Adipocyte (in vitro differentiated cells): ENCODE data around the gene FERMT1.
"Not testable (repeated sequence)": the region's sequence is repeated elsewhere in the genome, so short reads cannot be mapped to it uniquely, and the experiment has no call there.

Source experiments
- DNase-seq: peaks from one replicate; pipeline ENCODE4 v3.0.0-alpha.2; 2015; ENCODE audit warnings: low read depth
- H3K27me3 ChIP-seq: replicated peaks from 2 replicates; pipeline ENCODE4 v1.7.0; 2013; ENCODE audit warnings: mild to moderate bottlenecking, low read length, moderate library complexity; ENCODE audit not compliant: control insufficient read depth, insufficient read depth
- H3K36me3 ChIP-seq: 2 replicates; pipeline ENCODE4 v1.7.0; 2013; ENCODE audit warnings: low read length, mild to moderate bottlenecking, moderate library complexity; ENCODE audit not compliant: control insufficient read depth, insufficient read depth, severe bottlenecking
- H3K4me1 ChIP-seq: 2 replicates; pipeline ENCODE4 v1.7.0; 2013; ENCODE audit warnings: mild to moderate bottlenecking, low read length, moderate library complexity; ENCODE audit not compliant: control insufficient read depth, insufficient read depth
- H3K4me3 ChIP-seq: 2 replicates; pipeline ENCODE4 v1.7.0; 2013; ENCODE audit warnings: mild to moderate bottlenecking, low read length, moderate library complexity
- H3K9ac ChIP-seq: 2 replicates; pipeline ENCODE4 v1.7.0; 2013; ENCODE audit warnings: mild to moderate bottlenecking, low read length, moderate library complexity
- H3K9me3 ChIP-seq: 2 replicates; pipeline ENCODE4 v1.7.0; 2013; ENCODE audit warnings: mild to moderate bottlenecking, low read length, moderate library complexity; ENCODE audit not compliant: control insufficient read depth

The FERMT1 gene

DNA sequence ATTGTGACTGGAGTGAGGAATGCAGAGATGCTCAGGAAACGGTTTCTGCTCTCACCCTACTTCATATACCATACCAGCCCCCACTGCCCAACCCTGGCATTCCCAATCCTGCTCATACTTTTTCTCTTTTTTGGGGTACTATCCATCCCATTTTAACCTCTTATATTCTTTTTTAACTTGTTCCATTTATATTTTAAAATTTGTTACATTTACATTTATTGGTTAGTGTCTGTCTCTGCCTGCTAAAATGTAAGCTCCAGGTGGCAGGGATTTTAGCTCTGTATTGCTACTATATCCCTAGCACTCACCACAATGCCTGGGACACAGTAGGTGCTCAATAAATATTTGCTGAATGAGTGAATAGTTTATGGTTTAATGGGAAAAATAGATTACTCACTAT lies 8.1 kb downstream of the FERMT1 start:
- peak overlapping the region; percentile 23 for H3K4me3 ChIP-seq

GRCh38 chr20:6113951-6114350 lies 8.9 kb downstream of the FERMT1 start:
- Histone ChIP-seq H3K36me3 (peaks cover 19% of the 10 kb centered on the region), H3K9me3 (peaks cover 14% of the 10 kb centered on the region), H3K4me1 (no peaks in the 10 kb centered on the region), H3K27me3 (no peaks in the 10 kb centered on the region), H3K9ac (no peak overlapping the region), H3K4me3 (no peak overlapping the region)
- DNase-seq, result no peak

More for the DNA sequence above, 8.1 kb downstream of the FERMT1 start:
- Histone ChIP-seq H3K27me3 (no peaks in the 10 kb centered on the region), H3K9me3 (peaks cover 14% of the 10 kb centered on the region), H3K9ac (no peak overlapping the region), H3K36me3 (peaks cover 19% of the 10 kb centered on the region), H3K4me1 (no peaks in the 10 kb centered on the region)
- DNase-seq, result no peak

- not testable (repeated sequence) for H3K27me3 ChIP-seq, H3K4me1 ChIP-seq, H3K9ac ChIP-seq, H3K4me3 ChIP-seq, DNase-seq
- Histone ChIP-seq H3K9me3 (peaks cover 14% of the 10 kb centered on the region), H3K36me3 (peaks cover 19% of the 10 kb centered on the region)
These were observed 9.9 kb downstream of the FERMT1 start for GRCh38 chr20:6112965-6113364.

GRCh38 chr20:6108330-6108729 lies 14.5 kb downstream of the FERMT1 start:
- Histone ChIP-seq H3K4me1 (peaks cover 12% of the 10 kb centered on the region), H3K4me3 (no peak overlapping the region), H3K9ac (no peak overlapping the region), H3K27me3 (no peaks in the 10 kb centered on the region), H3K9me3 (no peaks in the 10 kb centered on the region), H3K36me3 (no peaks in the 10 kb centered on the region)
- DNase-seq, result no peak

GRCh38 chr20:6104493-6105188 lies 18.2 kb downstream of the FERMT1 start:
- Histone ChIP-seq H3K4me3 (no peak overlapping the region), H3K36me3 (no peaks in the 10 kb centered on the region), H3K27me3 (no peaks in the 10 kb centered on the region), H3K9me3 (no peaks in the 10 kb centered on the region), H3K9ac (no peak overlapping the region), H3K4me1 (peaks cover 12% of the 10 kb centered on the region)
- DNase-seq, result no peak

DNA sequence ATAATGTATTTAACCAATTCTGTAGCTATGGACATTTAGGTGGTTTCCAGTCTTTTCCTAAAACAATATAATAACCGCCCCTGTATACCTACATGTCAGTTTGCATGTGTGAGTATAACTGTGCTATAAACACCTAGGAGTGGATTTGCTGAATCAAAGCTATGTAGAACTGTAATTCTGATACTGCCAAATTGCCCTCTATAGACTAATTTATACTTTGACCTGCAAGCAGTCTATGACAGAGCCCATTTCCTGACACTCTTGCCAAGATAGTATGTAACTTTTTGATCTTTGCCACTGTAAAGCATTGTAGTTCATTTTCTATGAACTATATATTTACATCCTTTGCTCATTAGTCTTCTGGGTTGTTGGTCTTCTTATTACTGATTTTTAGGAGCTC lies 19.5 kb downstream of the FERMT1 start:
- DNase-seq, result no peak
- Histone ChIP-seq H3K27me3 (no peaks in the 10 kb centered on the region), H3K4me3 (no peak overlapping the region), H3K4me1 (peaks cover 12% of the 10 kb centered on the region), H3K9ac (no peak overlapping the region), H3K9me3 (no peaks in the 10 kb centered on the region), H3K36me3 (no peaks in the 10 kb centered on the region)

- Histone ChIP-seq H3K9me3 (no peaks in the 10 kb centered on the region), H3K27me3 (no peaks in the 10 kb centered on the region), H3K36me3 (no peaks in the 10 kb centered on the region), H3K4me3 (no peak overlapping the region), H3K9ac (no peak overlapping the region), H3K4me1 (peaks cover 12% of the 10 kb centered on the region)
- DNase-seq, result no peak
These were observed 21.5 kb downstream of the FERMT1 start for GRCh38 chr20:6101346-6101745.

- H3K4me1 ChIP-seq, result peaks cover 10% of the 10 kb centered on the region
- no peak for DNase-seq
- H3K36me3 ChIP-seq, result no peaks in the 10 kb centered on the region
- H3K9me3 ChIP-seq, result no peaks in the 10 kb centered on the region
- H3K4me3 ChIP-seq, result no peak overlapping the region
- H3K9ac ChIP-seq, result no peak overlapping the region
- no peaks in the 10 kb centered on the region for H3K27me3 ChIP-seq
These were observed 22.6 kb downstream of the FERMT1 start for GRCh38 chr20:6100246-6100645.

GRCh38 chr20:6099819-6100218 lies 23.0 kb downstream of the FERMT1 start:
- Histone ChIP-seq H3K4me1 (peaks cover 6% of the 10 kb centered on the region), H3K27me3 (no peaks in the 10 kb centered on the region), H3K9me3 (no peaks in the 10 kb centered on the region), H3K36me3 (no peaks in the 10 kb centered on the region), H3K4me3 (no peak overlapping the region), H3K9ac (no peak overlapping the region)
- DNase-seq, result no peak

GRCh38 chr20:6095409-6095808 lies 27.4 kb downstream of the FERMT1 start:
- no peak for DNase-seq
- no peaks in the 10 kb centered on the region for H3K4me1 ChIP-seq
- no peak overlapping the region for H3K9ac ChIP-seq
- no peaks in the 10 kb centered on the region for H3K27me3 ChIP-seq
- H3K9me3 ChIP-seq, result no peaks in the 10 kb centered on the region
- H3K36me3 ChIP-seq, result no peaks in the 10 kb centered on the region
- no peak overlapping the region for H3K4me3 ChIP-seq

DNA sequence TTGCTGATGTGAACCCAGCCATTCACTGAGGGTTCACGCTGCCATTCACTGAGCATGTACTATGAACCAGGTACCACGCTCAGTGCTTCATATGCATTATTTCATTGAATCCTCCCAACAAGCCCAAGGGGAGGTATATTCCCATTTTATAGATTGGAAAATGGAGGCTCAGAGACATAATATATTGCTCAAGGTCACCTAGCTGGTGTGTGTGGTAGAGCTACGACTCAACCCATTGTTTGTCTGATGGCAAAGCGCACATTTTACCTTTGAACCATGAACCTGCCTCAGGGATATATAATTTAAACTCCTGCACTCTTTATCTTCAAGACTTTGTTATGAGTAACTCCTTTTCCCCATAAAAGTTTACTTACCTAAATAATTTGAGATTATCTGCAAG lies 28.3 kb downstream of the FERMT1 start:
- Histone ChIP-seq H3K9me3 (no peaks in the 10 kb centered on the region), H3K27me3 (no peaks in the 10 kb centered on the region), H3K9ac (no peak overlapping the region), H3K4me1 (no peaks in the 10 kb centered on the region), H3K36me3 (no peaks in the 10 kb centered on the region), H3K4me3 (no peak overlapping the region)
- no peak for DNase-seq

- DNase-seq, result no peak
- no peaks in the 10 kb centered on the region for H3K36me3 ChIP-seq
- no peaks in the 10 kb centered on the region for H3K9me3 ChIP-seq
- no peak overlapping the region for H3K9ac ChIP-seq
- H3K4me3 ChIP-seq, result no peak overlapping the region
- H3K4me1 ChIP-seq, result no peaks in the 10 kb centered on the region
- no peaks in the 10 kb centered on the region for H3K27me3 ChIP-seq
These were observed 28.8 kb downstream of the FERMT1 start for GRCh38 chr20:6094063-6094462.
